ENCODE measurements around the gene TRAM2. TPM values are rescaled to one million over a fixed set of nuclear protein-coding genes. Genes with fewer than 3 reads are reported as not detected.

The TRAM2 gene
- total and polyA plus RNA-seq, 9 of the 15 experiments (the other 6 are each of a cell fraction or from before 2014, with no cell fraction given): 2.6 to 13.3 (median 8.9) TPM

- no peak for TF ChIP-seq ZNF586 (CRISPR knock-in tag; conservative IDR thresholded peaks at IDR 0.05)
- TF ChIP-seq ETV1 (tag; conservative IDR thresholded peaks at IDR 0.05; ENCODE audit: low read depth): peak; percentile 56
- TF ChIP-seq CHD7 (IDR thresholded peaks at IDR 0.05; ENCODE audit: low read depth, low read length): no peak
- no peak for TF ChIP-seq FOS (IDR thresholded peaks at IDR 0.05; ENCODE audit: extremely low read depth, insufficient read length)
- no peak for TF ChIP-seq ZNF253 (CRISPR knock-in tag; conservative IDR thresholded peaks at IDR 0.05)
- TF ChIP-seq ZNF263 (CRISPR knock-in tag; IDR thresholded peaks at IDR 0.05; ENCODE audit: borderline replicate concordance): no peak
- TF ChIP-seq E2F4 (CRISPR knock-in tag; IDR thresholded peaks at IDR 0.05; ENCODE audit: low read depth): no peak
- no peak for TF ChIP-seq ILF3 (IDR thresholded peaks at IDR 0.05; ENCODE audit: borderline replicate concordance)
- TF ChIP-seq ZNF280B (CRISPR knock-in tag; IDR thresholded peaks at IDR 0.05): no peak
- peak; percentile 85 for TF ChIP-seq BACH1 (tag; IDR thresholded peaks at IDR 0.05)
- TF ChIP-seq ZBTB17 (CRISPR knock-in tag; IDR thresholded peaks at IDR 0.05): no peak
- TF ChIP-seq MTF1 (CRISPR knock-in tag; IDR thresholded peaks at IDR 0.05; ENCODE audit: borderline replicate concordance): no peak
- TF ChIP-seq JUND (IDR thresholded peaks at IDR 0.05; ENCODE audit: borderline replicate concordance, low read depth, low read length): peak; percentile 59
- TF ChIP-seq JUND (tag; IDR thresholded peaks at IDR 0.05; ENCODE audit: borderline replicate concordance, low read depth, low read length): peak; percentile 43; the same call in 1 of the 3 replicates
These were observed 21.4 kb upstream of the TRAM2 start (continued) for GRCh38 chr6:52598123-52598823.
